HuH-7.5 (cell line): Measurements from ENCODE around the gene KCNIP4.

Experiments
- DNase-seq: peaks from one replicate; pipeline ENCODE4 v3.0.0; 2011; ENCODE audit warnings: low spot score

Gene KCNIP4

GRCh38 chr4:21571100-21571499, 377.5 kb downstream of the KCNIP4 start:
- no peak for DNase-seq

- DNase-seq = no peak
Measured at GRCh38 chr4:21569638-21570037, 378.9 kb downstream of the KCNIP4 start.

DNA sequence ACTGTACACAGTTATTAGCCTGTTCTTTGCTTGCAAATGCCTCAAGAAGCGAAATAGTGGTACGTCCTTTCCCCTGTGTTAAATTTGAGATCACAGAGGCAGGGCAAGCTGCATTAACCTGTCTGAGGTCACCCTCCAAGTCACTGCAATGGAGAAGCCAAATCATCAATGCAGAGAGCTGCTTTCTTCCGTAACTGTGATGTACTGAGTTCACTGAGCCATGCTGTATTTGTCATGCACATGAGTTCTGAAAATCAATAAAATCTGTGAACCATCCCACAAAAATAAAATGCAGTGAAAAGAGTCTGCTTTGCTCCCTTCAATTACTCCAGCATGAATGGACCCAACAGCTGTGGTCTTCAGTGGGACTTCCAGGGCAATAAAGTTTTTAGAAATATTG, 393.5 kb downstream of the KCNIP4 start:
- DNase-seq = no peak

- DNase-seq = no peak
Measured at GRCh38 chr4:21554500-21554899, 394.1 kb downstream of the KCNIP4 start.

DNA sequence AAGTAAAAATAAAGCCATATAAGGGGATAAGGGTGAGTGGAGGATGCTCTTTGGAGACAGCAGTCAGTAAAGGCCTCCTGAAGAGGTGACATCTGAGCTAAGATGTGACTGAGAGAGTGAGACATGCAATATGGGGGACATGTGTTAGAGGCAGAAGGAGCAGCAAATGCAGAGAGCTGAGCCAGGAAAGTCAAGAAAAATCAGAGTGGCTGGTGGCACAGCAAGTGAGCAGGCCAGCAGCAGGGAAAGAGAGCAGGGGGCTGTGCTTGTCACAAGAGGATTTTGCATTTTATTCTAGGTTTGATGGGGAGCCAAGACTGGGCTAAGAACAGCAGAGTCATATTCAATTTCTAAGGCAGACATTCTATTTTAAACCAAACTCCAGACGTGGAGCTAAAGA, 394.5 kb downstream of the KCNIP4 start:
- DNase-seq = no peak

- DNase-seq = no peak
Measured at GRCh38 chr4:21552455-21552854, 396.1 kb downstream of the KCNIP4 start.

- DNase-seq = no peak
Measured at GRCh38 chr4:21544955-21545354, 403.6 kb downstream of the KCNIP4 start.

GRCh38 chr4:21544415-21544814, 404.2 kb downstream of the KCNIP4 start:
- no peak for DNase-seq

GRCh38 chr4:21543514-21543913, 405.1 kb downstream of the KCNIP4 start:
- DNase-seq = no peak

DNA sequence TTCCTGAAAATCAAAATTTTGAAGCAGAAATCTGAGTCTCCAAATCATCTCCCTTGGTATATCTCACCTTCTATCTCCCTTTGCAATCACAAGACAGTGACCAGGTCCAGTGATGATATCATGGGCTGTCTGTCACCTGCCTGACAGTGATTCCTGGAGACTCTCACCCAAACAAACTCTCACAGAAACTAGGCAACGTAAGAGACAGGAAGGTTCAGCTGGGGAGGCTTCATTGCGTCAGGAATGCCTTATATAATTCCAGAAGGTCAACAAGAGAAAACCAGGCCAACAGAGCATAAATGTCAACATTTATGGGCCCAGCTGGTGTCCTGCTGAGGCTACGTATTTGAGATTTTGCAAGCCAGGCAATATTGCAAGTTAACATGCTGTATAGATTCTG, 412.7 kb downstream of the KCNIP4 start:
- no peak for DNase-seq

- no peak for DNase-seq
Measured at GRCh38 chr4:21531048-21531447, 417.5 kb downstream of the KCNIP4 start.

GRCh38 chr4:21529214-21529613, 419.4 kb downstream of the KCNIP4 start:
- DNase-seq = no peak

GRCh38 chr4:21522296-21522695, 426.3 kb downstream of the KCNIP4 start:
- DNase-seq = no peak

DNA sequence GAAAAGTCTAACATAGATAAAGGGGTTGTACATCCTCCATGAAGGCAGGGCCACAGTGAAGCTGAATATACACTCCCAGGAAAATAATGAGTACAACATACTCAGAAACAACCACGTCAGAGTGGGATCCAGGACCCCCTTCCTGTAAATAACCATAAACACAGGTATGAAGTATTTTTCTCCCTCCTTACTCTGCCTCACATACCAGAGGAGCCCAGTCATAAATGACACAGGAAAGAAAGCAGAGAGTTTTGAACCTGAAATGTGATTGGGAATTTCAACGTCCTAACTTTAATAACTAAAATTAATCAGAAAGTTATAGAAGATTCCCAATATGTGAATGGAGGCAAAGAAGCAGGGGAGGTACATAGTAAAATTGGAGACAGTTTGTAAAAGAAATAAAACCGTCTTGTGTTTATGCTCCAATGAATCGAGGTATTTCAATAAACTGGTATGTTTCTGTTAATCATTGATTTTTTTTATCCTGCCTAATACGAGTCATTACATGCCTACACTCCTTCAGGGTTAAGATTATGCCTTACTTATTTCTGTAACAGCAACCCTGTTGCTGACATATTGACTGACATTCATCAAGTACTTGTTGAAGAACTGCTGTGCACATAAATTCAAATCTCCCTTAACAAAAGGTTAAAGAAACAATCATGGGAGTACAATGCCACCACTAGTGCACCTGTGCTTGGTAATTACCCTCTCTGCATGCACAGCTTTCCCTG, 431.3 kb downstream of the KCNIP4 start:
- DNase-seq = no peak

DNA sequence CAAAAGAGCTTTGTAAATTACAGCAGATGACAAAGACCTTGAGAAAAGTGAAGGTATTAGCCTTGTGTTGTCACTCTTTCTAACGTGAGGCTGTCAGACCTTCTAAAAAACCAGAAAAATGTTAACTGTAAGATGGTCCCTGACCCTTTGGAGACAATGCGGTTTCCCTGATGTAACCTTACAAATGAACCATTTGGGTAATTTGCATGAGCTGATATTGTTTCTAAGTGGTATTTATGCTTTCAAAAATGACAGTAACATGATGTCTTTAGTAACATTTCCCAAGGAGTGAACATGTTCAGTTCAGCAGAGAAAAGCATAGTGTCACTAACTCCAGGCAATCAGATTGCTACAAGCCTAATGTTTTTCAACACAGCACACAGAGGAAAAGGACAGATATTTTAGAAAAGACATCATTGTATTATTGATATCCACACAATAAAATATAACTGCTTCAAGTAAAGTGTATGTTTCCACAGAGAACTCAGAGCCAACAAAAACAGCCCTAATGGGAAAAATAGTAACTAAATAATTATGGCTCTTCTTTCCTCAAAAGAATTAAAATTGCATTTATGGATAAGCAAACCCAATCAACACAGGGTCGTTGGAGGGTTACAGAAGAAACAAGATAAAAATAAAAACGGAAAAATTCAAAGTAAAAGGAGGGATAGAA, 434.4 kb downstream of the KCNIP4 start:
- no peak for DNase-seq

GRCh38 chr4:21512353-21512752, 436.2 kb downstream of the KCNIP4 start:
- no peak for DNase-seq

GRCh38 chr4:21507439-21507838, 441.1 kb downstream of the KCNIP4 start:
- DNase-seq = no peak

GRCh38 chr4:21490682-21491081, 457.9 kb downstream of the KCNIP4 start:
- DNase-seq = no peak

DNA sequence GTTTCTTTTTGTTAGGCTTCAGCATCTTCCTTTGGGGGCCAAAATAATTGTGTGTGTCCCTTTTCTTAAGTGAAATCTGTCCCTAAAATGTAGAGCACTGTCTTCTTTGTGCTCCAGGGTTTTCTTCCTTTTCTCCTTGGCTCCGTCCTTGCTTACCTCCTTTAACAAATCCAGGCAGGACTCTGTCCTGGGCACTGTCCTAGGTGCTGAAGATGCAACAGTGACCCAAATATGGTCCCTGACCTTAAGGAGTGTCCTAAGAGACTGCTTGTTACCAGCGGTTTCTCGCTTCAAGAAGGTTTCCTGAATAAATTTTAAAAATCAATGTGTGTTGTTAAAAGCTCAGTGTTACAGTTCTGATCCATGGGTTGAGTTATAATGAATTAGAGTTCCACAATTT, 471.8 kb downstream of the KCNIP4 start:
- DNase-seq = no peak

- no peak for DNase-seq
Measured at GRCh38 chr4:21474195-21474594, 474.4 kb downstream of the KCNIP4 start.

DNA sequence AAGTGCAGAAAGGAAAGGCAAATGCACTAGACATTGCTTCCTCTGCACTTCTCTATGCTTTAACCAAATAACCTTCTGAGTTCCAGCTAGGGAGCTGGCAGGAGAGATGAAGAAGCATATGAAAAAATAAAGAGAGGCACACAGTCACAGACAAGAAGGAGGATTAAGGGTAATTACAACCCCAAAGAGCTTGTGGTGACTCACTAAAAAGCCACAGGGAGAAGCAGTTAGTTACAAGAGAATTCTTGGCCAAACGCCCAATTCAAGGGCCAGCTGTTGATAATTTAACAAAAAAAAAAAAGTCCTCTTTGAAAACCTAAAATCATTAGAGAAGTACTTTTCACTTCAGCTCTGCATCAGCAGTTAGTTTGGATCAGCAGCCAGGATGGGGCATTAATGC, 478.0 kb downstream of the KCNIP4 start:
- DNase-seq = no peak

- DNase-seq = peak; percentile 10
Measured at GRCh38 chr4:21469438-21470300, 478.9 kb downstream of the KCNIP4 start.

- DNase-seq = no peak
Measured at GRCh38 chr4:21467551-21467950, 481.0 kb downstream of the KCNIP4 start.
